ENCODE measurements around the gene KSR1.

GRCh38 chr17:27420211-27420950, 35.9 kb upstream of the KSR1 start:
- TF ChIP-seq CTCF (IDR thresholded peaks at IDR 0.05) (no peak), POLR2A (IDR thresholded peaks at IDR 0.05) (no peak), EP300 (IDR thresholded peaks at IDR 0.05) (no peak)
